HG03175 (cell line): ENCODE measurements around the gene CCNB3.
"Not testable (repeated sequence)": the region's sequence is repeated elsewhere in the genome, so short reads cannot be mapped to it uniquely, and the experiment has no call there.

Source experiments
- ATAC-seq: cut with Tn5 transposase; IDR thresholded peaks from one replicate; pipeline ENCODE4 v1.9.1; 2021; ENCODE audit warnings: mild to moderate bottlenecking, moderate library complexity; ENCODE audit not compliant: unreplicated experiment

The CCNB3 gene

GRCh38 chrX:50204364-50204899, at the start of gene CCNB3:
TSS of gene CCNB3 (plus strand) at chrX:50204765. CDS start at chrX:50285164, 80,399 bp downstream.
- peak; percentile 99 for ATAC-seq

- ATAC-seq = no peak
Measured at GRCh38 chrX:50157545-50158135, 46.9 kb upstream of the CCNB3 start.

- ATAC-seq = no peak
Measured at GRCh38 chrX:50158593-50158992, 46.0 kb upstream of the CCNB3 start.

- ATAC-seq = no peak
Measured at GRCh38 chrX:50161127-50161526, 43.4 kb upstream of the CCNB3 start.

GRCh38 chrX:50165727-50166126, 38.8 kb upstream of the CCNB3 start:
- ATAC-seq = no peak

GRCh38 chrX:50167366-50167765, 37.2 kb upstream of the CCNB3 start:
- no peak for ATAC-seq

- ATAC-seq = peak; percentile 59
Measured at GRCh38 chrX:50168241-50168687, 36.3 kb upstream of the CCNB3 start.

- ATAC-seq = no peak
Measured at GRCh38 chrX:50169717-50170116, 34.8 kb upstream of the CCNB3 start.

GRCh38 chrX:50180073-50180940, 24.3 kb upstream of the CCNB3 start:
- peak; percentile 46 for ATAC-seq

GRCh38 chrX:50183891-50184290, 20.7 kb upstream of the CCNB3 start:
- ATAC-seq = no peak

- no peak for ATAC-seq
Measured at GRCh38 chrX:50188859-50189600, 15.5 kb upstream of the CCNB3 start.

GRCh38 chrX:50198348-50198747, 6.2 kb upstream of the CCNB3 start:
- ATAC-seq = no peak

GRCh38 chrX:50200907-50201306, 3.7 kb upstream of the CCNB3 start, which contains the start of gene AKAP4:
TSS of gene AKAP4 (minus strand) at chrX:50201007. CDS start at chrX:50200889, 118 bp downstream.
- no peak for ATAC-seq

- ATAC-seq = no peak
Measured at GRCh38 chrX:50202539-50202938, 2.0 kb upstream of the CCNB3 start.

- no peak for ATAC-seq
Measured at GRCh38 chrX:50206753-50207152, 2.2 kb downstream of the CCNB3 start.

- ATAC-seq = no peak
Measured at GRCh38 chrX:50211510-50211909, 6.9 kb downstream of the CCNB3 start.

GRCh38 chrX:50281253-50281652, 76.7 kb downstream of the CCNB3 start:
- no peak for ATAC-seq

- ATAC-seq = no peak
Measured at GRCh38 chrX:50327235-50327634, 122.7 kb downstream of the CCNB3 start.

- not testable (repeated sequence) for ATAC-seq
Measured at GRCh38 chrX:50332668-50333067, 128.1 kb downstream of the CCNB3 start.

GRCh38 chrX:50333308-50333707, 128.7 kb downstream of the CCNB3 start:
- ATAC-seq = no peak

GRCh38 chrX:50343917-50344316, 139.4 kb downstream of the CCNB3 start:
- ATAC-seq = no peak
